ENCODE measurements around the gene CSAD. TPM values are rescaled to one million over a fixed set of nuclear protein-coding genes. Genes with fewer than 3 reads are reported as not detected.

Gene CSAD
- total RNA-seq, 2 experiments from 2014 or later, result 25.8 to 26.9 TPM

DNA sequence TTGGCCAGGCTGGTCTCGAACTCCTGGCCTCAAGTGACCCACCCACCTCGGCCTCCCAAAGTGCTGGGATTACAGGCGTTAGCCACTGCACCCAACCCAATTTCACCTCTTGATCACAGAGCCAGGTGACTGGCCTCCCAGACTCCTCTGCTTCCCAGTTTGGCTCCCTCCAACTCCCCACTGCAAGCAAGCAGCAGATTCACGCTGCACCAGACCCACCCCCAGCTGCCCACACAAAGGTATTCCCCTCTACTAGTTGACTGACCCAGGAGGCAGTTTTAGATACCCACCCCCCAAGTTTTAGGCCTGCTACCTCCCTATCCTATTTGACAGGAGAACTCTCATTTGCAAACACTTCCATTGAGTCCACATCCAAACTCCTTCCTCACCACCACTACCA, 46.1 kb upstream of the CSAD start:
- Histone ChIP-seq H3K36me3 (ENCODE audit: insufficient read depth, low read length) (no peaks in the 10 kb centered on the region), H3K9me3 (ENCODE audit: low read length) (no peaks in the 10 kb centered on the region), H3K79me2 (ENCODE audit: insufficient read depth, low read depth, low read length) (no peaks in the 10 kb centered on the region), H3K4me2 (ENCODE audit: low read length) (no peak overlapping the region), H3K9me2 (ENCODE audit: insufficient read depth, low read length) (no peaks in the 10 kb centered on the region), H3K4me3 (ENCODE audit: low read depth, low read length, poor library complexity, severe bottlenecking) (no peak overlapping the region), H3K4me1 (ENCODE audit: insufficient read depth, low read length, poor library complexity, severe bottlenecking) (peaks cover 30% of the 10 kb centered on the region), H3K27ac (ENCODE audit: low read depth, low read length, poor library complexity, severe bottlenecking) (no peak overlapping the region), H2AFZ (ENCODE audit: low read length) (no peak overlapping the region), H4K20me1 (ENCODE audit: insufficient read depth, low read length) (no peaks in the 10 kb centered on the region)
- POLR2A ChIA-PET, result no interaction called here
- no peak for DNase-seq (ENCODE audit: low spot score)
- CTCF ChIA-PET (ENCODE audit: unreplicated experiment), result no interaction called here
- no TSS peak for BruUV-seq (replicated peaks)
- intact Hi-C loops (cut with micrococcal nuclease; ENCODE audit: unreplicated experiment), result no loop called here
- TF ChIP-seq, protein P1, sequence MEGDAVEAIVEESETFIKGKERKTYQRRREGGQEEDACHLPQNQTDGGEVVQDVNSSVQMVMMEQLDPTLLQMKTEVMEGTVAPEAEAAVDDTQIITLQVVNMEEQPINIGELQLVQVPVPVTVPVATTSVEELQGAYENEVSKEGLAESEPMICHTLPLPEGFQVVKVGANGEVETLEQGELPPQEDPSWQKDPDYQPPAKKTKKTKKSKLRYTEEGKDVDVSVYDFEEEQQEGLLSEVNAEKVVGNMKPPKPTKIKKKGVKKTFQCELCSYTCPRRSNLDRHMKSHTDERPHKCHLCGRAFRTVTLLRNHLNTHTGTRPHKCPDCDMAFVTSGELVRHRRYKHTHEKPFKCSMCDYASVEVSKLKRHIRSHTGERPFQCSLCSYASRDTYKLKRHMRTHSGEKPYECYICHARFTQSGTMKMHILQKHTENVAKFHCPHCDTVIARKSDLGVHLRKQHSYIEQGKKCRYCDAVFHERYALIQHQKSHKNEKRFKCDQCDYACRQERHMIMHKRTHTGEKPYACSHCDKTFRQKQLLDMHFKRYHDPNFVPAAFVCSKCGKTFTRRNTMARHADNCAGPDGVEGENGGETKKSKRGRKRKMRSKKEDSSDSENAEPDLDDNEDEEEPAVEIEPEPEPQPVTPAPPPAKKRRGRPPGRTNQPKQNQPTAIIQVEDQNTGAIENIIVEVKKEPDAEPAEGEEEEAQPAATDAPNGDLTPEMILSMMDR (conservative IDR thresholded peaks at IDR 0.05; ENCODE audit: low read length), result no peak
- no peak for TF ChIP-seq EZH2phosphoT487 (IDR thresholded peaks at IDR 0.05; ENCODE audit: borderline replicate concordance, low read depth, low read length)

GRCh38 chr12:53225635-53226424, 45.1 kb upstream of the CSAD start:
- no peaks in the 10 kb centered on the region for H3K36me3 ChIP-seq (ENCODE audit: insufficient read depth, low read length)
- CTCF ChIA-PET (ENCODE audit: unreplicated experiment), result no interaction called here

More at GRCh38 chr12:53225635-53226424, 45.1 kb upstream of the CSAD start:
- intact Hi-C loops (cut with micrococcal nuclease; ENCODE audit: unreplicated experiment), result no loop called here
- POLR2A ChIA-PET, result interaction anchor here (0.6 kb wide), 2 partner anchors 52 to 155 kb away, joined by 4 to 7 read pairs; no protein-coding TSS in a partner anchor
- no TSS peak for BruUV-seq (replicated peaks)
- no peaks in the 10 kb centered on the region for H3K9me3 ChIP-seq (ENCODE audit: low read length)
- TF ChIP-seq EZH2phosphoT487 (IDR thresholded peaks at IDR 0.05; ENCODE audit: borderline replicate concordance, low read depth, low read length), result no peak
- TF ChIP-seq, protein P1 (conservative IDR thresholded peaks at IDR 0.05; ENCODE audit: low read length), result no peak
- H3K4me3 ChIP-seq (ENCODE audit: low read depth, low read length, poor library complexity, severe bottlenecking), result no peak overlapping the region
- H3K4me2 ChIP-seq (ENCODE audit: low read length), result no peak overlapping the region
- no peak overlapping the region for H3K27ac ChIP-seq (ENCODE audit: low read depth, low read length, poor library complexity, severe bottlenecking)
- DNase-seq (ENCODE audit: low spot score), result no peak
- H2AFZ ChIP-seq (ENCODE audit: low read length), result no peak overlapping the region
- H3K9me2 ChIP-seq (ENCODE audit: insufficient read depth, low read length), result no peaks in the 10 kb centered on the region
- no peaks in the 10 kb centered on the region for H3K79me2 ChIP-seq (ENCODE audit: insufficient read depth, low read depth, low read length)
- H4K20me1 ChIP-seq (ENCODE audit: insufficient read depth, low read length), result no peaks in the 10 kb centered on the region
- peaks cover 34% of the 10 kb centered on the region for H3K4me1 ChIP-seq (ENCODE audit: insufficient read depth, low read length, poor library complexity, severe bottlenecking)

Measured in OCI-LY7 (cell line).